GM10266 (cell line): ENCODE data around the gene TAX1BP1.
"Not testable (repeated sequence)": the region's sequence is repeated elsewhere in the genome, so short reads cannot be mapped to it uniquely, and the experiment has no call there.

Experiments
- DNase-seq: peaks from one replicate; pipeline ENCODE4 v3.0.0; 2012; ENCODE audit errors: extremely low spot score
- CTCF ChIP-seq: IDR thresholded peaks from 2 replicates; pipeline ENCODE4 v1.5.1; 2012; ENCODE audit warnings: mild to moderate bottlenecking, low read depth; ENCODE audit not compliant: control insufficient read depth, insufficient read depth; ENCODE audit errors: missing control alignments

TAX1BP1 gene

GRCh38 chr7:27737178-27737577 is 2.8 kb upstream of the TAX1BP1 start:
- no peak for DNase-seq
- no peak for TF ChIP-seq CTCF

- TF ChIP-seq CTCF = no peak
- DNase-seq = no peak
These were observed 2.3 kb upstream of the TAX1BP1 start for GRCh38 chr7:27737616-27738015.

DNA sequence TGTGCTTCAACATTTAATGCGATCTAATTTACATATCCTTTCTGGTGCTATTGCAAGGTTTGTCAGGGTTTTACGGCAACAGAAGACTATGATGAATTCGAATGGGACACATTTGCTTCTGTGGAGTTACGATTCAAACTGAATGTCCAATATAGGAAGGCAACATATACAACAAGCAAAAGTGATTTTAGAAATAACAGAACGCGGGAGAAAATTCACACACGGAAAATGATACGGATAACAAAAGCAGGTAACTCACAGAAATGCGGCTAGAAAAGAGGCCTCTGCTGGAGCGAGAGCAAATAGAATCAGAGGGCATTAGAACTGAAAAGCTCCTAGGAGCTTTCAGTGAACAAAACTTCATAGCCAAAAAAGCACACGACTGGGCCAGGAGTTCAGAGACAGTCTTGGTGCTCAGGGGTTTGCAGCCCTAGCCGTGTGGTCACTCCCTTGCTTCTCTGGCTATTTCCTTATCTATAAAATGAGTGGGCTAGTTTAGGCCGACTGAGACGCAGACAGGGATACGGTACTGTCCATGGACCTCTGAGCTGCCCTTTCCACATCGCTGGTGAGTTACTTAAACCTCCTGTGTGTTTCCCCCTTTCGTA is 557 bp upstream of the TAX1BP1 start:
- no peak for TF ChIP-seq CTCF
- no peak for DNase-seq

DNA sequence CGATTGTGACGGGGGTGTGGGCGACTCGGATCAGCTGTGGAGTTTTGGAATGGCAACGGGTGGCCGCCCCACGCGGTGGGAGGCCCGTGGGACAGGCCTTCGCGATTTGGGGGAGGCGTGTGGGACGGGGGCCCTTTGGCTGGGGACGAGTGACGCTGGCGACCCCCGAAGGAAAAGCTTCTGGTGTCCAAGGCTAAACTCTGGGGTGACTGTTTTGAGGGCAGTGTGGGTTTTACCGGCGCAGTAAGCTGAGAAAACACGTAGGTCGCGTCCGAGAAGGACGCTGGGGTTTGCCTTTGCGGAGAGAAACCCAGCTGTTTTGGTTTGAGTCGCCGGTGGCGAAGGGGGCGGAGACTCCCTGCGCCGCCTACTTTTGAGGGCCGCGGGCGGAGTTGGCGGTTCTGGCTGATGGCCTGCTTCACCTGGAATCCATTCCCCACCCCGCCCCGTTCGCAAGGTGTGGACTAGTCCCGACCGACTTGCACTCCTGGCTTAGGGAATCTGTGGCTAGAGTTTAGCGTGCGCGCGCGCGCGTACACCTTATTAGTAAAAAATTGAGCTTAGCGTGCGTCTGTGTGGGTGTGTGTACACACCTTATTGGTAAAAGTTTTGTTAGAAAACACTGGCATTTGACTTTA is 606 bp downstream of the TAX1BP1 start:
- no peak for TF ChIP-seq CTCF
- DNase-seq = peak; percentile 78

DNA sequence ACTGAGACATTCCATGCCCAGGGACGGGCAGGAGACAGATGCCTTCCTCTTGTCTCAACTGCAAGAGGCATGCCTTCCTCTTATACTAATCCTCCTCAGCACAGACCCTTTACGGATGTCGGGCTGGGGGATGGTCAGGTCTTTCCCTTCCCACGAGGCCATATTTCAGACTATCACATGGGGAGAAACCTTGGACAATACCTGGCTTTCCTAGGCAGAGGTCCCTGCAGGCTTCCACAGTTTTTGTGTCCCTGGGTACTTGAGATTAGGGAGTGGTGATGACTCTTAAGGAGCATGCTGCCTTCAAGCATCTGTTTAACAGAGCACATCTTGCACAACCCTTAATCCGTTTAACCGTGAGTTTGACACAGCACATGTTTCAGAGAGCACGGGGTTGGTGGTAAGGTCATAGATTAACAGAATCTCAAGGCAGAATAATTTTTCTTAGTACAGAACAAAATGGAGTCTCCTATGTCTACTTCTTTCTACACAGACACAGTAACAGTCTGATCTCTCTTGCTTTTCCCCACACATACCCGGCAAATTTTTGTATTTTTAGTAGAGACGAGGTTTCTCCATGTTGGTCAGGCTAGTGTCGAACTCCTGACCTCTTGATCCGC is 2.2 kb downstream of the TAX1BP1 start:
- DNase-seq = not testable (repeated sequence)

GRCh38 chr7:27745064-27745583 is 5.2 kb downstream of the TAX1BP1 start:
- no peak for DNase-seq
- TF ChIP-seq CTCF = peak; percentile 55

DNA sequence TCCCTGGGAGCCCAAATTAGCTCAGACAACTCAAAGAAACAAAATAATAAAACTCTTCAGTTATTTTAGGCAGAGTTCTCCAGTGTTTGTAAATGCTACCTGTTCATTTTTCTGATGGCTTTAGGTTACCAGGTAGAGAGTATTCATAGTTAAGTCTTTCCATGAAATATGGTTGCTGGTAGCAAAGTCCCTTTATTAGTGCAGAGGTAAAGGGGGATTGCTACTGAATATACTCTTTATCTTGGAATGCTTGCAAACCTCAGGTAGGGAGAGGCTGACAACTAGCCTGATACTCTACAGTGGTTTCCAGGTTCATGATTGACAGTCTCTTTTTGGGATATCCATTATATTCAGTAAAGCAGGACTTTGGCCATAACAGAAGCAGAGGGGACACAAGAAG is 6.5 kb downstream of the TAX1BP1 start:
- TF ChIP-seq CTCF = no peak
- no peak for DNase-seq
